HL-60 (cell line): ENCODE measurements around the gene GAB2.

Experiments
- GABPA ChIP-seq: IDR thresholded peaks from 2 replicates; pipeline ENCODE4 v1.6.1; 2012; ENCODE audit warnings: low read depth
- POLR2AphosphoS5 ChIP-seq: IDR thresholded peaks from 2 replicates; pipeline ENCODE4 v1.6.1; 2012; ENCODE audit warnings: low read depth
- TF ChIP-seq, protein P1 (sequence below): IDR thresholded peaks from one replicate; pipeline ENCODE4 v1.5.1; 2011; ENCODE audit warnings: low read length, control low read depth, inconsistent platforms; ENCODE audit not compliant: insufficient read depth
- TF ChIP-seq, protein P2 (sequence below): IDR thresholded peaks from 2 replicates; pipeline ENCODE4 v1.6.1; 2012; ENCODE audit warnings: low read depth; ENCODE audit not compliant: insufficient replicate concordance

DNA sequence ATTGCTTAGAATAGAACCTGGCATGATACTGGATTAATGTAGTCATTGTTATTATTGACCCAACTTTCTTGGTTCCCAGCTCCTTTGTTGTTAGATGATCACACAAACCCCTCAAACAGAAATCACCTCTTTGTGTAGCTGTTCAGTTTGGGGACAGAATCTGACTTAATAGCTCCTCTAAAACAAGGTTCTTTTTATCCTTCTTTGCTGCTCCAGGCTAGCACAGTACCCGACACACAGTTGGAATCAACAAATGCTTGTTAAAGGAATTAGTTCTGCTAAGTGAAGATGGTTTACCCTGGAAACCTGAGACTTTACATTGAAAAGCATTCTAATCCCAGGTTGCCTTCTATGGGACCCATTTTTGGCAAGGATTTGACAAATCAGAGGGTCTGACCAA, 43.9 kb downstream of the GAB2 start:
- TF ChIP-seq GABPA (no peak), POLR2AphosphoS5 (no peak)
- TF ChIP-seq, protein P1, sequence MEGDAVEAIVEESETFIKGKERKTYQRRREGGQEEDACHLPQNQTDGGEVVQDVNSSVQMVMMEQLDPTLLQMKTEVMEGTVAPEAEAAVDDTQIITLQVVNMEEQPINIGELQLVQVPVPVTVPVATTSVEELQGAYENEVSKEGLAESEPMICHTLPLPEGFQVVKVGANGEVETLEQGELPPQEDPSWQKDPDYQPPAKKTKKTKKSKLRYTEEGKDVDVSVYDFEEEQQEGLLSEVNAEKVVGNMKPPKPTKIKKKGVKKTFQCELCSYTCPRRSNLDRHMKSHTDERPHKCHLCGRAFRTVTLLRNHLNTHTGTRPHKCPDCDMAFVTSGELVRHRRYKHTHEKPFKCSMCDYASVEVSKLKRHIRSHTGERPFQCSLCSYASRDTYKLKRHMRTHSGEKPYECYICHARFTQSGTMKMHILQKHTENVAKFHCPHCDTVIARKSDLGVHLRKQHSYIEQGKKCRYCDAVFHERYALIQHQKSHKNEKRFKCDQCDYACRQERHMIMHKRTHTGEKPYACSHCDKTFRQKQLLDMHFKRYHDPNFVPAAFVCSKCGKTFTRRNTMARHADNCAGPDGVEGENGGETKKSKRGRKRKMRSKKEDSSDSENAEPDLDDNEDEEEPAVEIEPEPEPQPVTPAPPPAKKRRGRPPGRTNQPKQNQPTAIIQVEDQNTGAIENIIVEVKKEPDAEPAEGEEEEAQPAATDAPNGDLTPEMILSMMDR, result no peak
- TF ChIP-seq, protein P2, sequence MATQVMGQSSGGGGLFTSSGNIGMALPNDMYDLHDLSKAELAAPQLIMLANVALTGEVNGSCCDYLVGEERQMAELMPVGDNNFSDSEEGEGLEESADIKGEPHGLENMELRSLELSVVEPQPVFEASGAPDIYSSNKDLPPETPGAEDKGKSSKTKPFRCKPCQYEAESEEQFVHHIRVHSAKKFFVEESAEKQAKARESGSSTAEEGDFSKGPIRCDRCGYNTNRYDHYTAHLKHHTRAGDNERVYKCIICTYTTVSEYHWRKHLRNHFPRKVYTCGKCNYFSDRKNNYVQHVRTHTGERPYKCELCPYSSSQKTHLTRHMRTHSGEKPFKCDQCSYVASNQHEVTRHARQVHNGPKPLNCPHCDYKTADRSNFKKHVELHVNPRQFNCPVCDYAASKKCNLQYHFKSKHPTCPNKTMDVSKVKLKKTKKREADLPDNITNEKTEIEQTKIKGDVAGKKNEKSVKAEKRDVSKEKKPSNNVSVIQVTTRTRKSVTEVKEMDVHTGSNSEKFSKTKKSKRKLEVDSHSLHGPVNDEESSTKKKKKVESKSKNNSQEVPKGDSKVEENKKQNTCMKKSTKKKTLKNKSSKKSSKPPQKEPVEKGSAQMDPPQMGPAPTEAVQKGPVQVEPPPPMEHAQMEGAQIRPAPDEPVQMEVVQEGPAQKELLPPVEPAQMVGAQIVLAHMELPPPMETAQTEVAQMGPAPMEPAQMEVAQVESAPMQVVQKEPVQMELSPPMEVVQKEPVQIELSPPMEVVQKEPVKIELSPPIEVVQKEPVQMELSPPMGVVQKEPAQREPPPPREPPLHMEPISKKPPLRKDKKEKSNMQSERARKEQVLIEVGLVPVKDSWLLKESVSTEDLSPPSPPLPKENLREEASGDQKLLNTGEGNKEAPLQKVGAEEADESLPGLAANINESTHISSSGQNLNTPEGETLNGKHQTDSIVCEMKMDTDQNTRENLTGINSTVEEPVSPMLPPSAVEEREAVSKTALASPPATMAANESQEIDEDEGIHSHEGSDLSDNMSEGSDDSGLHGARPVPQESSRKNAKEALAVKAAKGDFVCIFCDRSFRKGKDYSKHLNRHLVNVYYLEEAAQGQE, result no peak
